Dermis microvascular lymphatic vessel endothelial cell (primary cell): ENCODE data around the gene SLC12A1. TPM values are rescaled to one million over a fixed set of nuclear protein-coding genes. Genes with fewer than 3 reads are reported as not detected.
A peak's percentile ranks its signal among the peaks of the same experiment; 100 is the strongest.
"Not testable (repeated sequence)": the region's sequence is repeated elsewhere in the genome, so short reads cannot be mapped to it uniquely, and the experiment has no call there.

ENCODE experiments used
- DNase-seq, 2 donors: peaks; one replicate each; pipeline versions ENCODE4 v3.0.0 to v3.0.0-alpha.2; 2010; ENCODE audit warnings: low read depth in 2 of 2
- total RNA-seq: library from RNA; depleted of rRNA; stranded (reverse); fragments of >200 nt; gene quantifications from 2 replicates; pipeline ENCODE4 v1.2.1, GENCODE V29; 2014

The SLC12A1 gene
- total RNA-seq, 1 donor from 2014 or later = not detected

DNA sequence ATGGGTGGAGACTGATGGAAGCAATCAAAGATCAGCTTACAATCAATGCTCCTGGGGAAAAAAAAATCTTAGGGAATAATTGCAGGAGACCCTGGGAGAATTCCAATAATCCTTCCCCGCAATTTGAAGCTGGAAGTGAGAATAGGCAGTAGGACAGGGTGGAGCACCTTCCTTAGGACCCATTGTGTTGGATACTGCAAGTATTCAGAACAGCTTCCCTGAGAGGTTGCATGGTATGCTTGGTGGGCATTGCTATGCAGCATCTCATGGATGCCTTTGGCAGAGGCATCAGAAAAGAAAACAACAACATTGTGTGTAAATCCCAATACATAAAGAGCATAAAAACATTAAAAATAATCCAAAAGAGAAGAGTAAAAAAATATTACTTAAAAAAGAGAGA is 100.5 kb downstream of the SLC12A1 start:
- DNase-seq = no peak

DNA sequence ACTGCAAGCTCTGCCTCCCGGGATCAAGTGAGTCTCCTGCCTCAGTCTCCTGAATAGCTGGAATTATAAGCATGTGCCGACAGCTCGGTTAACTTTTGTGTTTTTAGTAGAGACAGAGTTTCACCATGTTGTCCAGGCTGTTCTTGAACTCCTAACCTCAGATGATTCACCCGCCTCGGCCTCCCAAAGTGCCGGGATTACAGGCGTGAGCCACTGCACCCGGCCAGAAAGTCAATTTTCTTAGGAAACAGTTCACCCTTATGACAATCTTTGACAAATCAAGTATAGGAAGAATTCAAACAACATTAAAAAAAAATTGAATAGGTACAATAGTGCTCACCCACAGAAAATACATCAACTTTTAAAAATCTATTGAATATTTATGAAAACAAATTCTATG is 101.5 kb downstream of the SLC12A1 start:
- no peak for DNase-seq

DNA sequence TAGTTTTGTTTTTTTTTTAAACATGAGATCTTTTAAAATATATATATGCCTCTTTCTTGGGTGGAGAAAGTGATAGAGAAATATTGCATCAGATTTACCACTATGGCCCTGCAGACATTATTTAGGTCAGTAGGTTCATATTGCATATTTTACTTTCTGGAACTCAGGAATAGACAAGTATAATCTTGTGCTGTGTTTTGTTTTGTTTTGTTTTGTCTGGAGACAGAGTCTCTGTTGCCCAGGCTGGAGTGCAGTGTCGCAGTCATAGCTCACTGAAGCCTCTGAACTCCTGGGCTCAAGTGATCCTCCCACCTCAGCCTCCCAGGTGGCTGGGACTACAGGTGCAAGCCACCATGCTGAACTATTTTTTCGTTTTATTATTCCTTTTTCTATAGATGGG is 103.6 kb downstream of the SLC12A1 start:
- DNase-seq = no peak

DNA sequence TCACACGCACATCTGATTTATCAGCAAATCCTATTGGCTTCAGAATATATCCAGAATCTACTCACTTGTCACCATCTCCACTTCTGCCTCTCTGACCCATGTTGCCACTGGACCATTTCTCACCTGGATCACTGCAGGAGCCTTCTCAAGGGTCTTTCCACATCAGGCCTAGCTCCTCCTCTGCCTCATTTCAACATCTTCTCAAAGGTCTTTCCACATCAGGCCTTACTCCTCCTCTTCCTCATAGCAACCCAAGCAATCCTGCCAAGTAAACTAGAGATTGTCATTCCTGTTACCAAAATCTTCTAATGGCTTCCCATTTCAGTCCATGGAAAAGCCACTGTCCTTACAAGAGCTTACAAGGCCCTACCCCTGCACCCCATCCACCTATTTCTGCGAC is 107.1 kb downstream of the SLC12A1 start:
- DNase-seq = no peak

DNA sequence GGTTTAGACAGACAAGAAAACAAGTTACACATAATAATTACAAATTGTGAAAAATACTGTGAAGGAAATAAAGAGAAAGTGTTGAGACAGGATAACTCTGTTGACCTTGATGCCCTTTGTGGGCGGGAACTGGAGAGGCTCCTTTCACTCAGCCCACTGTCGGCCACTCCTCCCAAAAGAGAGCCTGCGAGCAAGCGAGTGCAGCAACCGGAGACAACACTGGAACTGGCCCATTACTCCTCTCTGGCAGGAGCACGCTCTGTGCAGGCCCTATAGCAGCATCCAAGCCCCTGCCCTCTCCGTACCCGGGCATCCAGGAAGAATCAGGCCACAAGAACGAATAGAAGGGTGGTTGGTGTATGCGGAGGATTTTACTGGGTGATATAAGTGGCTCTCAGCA is 108.9 kb downstream of the SLC12A1 start:
- no peak for DNase-seq

DNA sequence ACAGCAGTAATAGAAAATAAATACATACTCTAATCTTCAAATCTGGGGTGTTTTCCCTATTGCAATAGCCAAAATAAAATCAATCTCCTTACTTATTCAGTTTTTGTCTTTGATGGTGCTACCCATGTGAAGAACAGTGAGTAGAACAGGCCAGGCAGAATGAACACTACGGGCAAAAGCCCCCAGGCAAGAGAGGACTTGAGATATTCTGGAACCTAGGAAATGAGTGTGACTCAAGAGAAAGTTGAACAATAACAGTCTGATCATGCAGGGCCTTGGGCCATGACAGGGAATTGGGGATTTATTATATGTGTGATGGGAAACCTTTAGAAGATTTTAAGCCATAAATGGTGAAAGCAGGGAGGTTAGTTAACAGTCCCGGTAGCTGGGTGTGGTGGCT is 111.1 kb downstream of the SLC12A1 start:
- DNase-seq = no peak

DNA sequence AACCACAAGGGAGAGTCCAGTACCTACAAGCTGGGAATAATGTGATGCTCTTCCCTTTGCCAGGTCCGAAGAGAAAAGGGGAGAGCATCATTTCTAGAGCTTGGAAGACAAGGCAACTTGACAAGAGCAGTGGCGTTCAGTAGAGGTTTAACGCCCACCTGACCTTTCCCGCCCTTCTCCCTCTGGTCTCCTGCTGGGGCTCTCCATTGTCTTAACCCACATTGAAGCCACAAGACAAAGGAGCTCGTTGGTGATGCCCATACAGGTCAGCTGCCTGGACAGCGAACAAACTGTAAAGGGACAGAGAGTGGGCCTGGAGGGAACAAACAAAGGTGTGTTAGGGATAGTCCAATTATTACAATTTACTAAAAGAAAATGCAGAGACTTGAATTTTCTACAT is 112.0 kb downstream of the SLC12A1 start:
- no peak for DNase-seq

DNA sequence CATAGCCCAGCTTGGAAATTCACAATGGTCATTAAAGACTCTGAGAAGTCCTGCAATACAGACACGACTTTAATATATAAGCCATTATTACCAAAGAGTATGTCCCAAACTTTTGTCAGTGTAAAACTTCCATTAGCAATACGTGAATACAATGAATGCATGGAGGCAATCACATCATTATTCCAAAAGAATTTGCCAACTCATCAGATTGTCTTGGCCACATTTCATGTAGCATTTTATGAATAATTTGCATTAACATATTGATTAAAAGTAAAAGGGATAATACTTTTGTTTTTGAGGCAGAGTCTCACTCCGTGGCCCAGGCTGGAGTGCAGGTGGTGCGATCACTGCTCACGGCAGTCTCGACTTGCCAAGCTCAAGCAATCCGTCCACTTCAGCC is 117.2 kb downstream of the SLC12A1 start:
- no peak for DNase-seq

DNA sequence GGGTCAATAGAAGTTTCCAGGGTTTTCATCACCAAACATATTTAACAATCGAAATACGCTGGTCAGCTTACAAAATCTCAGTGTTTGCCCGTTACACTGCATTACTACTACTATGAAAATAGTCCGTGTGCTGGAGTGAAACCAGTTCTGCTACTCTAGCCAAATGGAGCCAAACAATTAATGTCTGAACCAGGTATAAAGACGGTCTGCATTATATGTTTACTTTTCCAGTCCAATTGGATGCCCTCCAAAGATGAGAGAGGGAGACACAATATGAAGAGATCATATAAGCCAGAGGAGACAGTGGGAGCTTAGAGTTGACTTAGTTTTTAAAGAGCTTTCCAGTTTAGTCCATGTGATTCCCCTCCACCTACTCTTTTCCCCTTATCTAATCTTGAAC is 118.8 kb downstream of the SLC12A1 start:
- no peak for DNase-seq

DNA sequence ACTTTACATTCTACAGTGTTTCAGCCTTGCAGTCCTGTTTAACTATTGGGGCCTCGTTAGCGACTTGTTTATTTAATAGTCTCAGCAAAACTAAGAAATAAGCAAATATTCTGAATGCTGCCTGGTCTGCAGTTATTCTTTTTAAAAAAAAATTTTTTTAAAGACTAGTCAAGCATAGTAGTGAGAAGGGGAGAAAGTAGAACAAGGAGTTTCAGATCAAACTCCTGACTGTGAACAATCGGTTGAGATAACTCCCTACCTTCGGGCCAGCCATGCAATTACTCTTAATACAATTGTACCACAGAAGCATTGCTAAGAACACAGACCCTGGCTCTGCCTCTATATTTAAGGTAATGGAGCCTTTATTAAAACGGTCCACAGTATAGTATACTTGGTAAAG is 119.3 kb downstream of the SLC12A1 start:
- DNase-seq = no peak

DNA sequence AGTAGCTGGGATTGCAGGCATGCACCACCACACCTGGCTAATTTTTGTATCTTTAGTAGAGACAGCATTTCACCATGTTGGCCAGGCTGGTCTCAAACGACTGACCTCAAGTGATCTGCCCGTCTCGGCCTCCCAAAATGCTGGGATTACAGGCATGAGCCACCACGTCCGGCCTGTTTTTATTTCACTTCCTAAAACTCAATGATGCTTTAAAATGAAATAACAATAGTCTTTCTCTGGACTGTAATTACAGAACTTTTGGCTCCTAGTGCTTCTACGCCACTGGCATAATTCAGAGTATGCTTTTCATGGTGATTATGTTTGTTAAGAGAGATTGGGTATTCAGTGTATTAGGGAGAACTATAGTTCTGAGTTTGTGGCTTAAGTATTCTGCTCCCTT is 120.1 kb downstream of the SLC12A1 start:
- DNase-seq = not testable (repeated sequence)

DNA sequence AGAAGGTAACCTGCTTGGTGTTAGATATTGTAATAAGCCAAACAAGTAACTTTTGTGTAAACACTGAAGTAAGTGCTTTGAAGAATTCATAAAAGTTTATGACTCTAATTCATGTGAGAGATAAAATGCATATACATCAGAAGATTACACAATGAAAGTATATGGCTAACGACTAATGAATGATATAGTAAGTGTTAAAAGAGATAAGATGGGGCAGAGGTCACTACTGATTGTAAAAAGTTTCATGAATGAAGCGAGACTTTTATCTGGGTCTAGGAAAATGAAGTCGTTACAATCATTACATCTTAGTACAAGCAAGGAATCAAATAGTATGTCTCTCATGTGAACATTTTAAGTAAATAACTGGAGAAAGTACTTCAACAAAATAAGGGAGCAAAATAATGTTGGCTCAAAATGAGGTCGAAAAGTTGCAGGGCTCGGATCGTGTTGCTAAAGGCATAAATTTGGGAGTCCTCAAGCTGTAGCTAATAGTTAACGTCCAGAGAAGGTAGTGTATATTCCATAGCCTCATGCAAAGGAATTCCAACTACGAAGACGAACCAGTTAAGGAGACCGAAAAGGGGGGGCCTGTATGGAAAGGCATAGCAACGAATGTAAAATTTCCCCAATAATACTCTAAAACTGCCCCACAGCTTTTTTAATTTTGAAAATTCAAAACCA is 124.1 kb downstream of the SLC12A1 start:
- DNase-seq = no peak

DNA sequence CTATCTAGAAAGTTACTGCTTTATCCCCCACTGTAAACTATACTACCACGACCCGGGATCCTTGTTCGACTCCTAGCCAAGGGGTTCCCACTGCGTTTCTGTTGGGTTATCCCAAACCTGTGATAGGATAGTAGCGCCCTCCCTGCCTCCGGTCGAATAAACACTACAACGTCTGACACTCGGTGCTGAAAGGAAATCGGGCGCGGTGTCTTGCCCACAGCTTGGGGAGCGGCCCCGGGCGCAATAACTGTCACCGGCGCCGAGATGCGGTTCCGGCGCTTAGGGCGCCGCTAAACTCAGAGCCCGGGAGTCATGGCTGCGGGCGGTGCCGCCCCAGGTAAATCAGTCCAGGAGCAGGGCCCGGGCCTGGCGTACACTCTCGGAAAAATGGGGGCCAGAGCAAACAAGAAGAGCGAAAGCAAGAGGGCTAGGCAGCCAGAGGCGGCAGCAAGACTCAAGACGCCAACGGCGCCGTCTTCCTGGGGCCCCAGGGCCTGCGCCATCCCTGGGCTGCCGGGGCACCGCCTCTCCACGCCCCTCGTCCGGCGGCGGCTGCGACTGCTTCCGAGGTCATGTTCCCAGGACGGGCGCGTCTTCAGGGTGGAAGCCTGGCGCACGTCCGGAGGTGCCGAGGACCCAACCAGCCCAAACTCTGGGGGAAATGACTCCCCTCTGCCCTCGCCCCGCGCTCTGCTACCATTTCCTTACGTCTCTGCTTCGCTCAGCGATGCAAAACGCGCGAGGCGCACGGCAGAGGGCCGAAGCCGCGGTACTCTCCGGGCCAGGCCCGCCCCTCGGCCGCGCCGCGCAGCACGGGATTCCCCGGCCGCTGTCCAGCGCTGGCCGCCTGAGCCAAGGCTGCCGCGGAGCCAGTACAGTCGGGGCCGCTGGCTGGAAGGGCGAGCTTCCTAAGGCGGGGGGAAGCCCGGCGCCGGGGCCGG is 125.0 kb downstream of the SLC12A1 start, which contains the start of gene DUT:
Gene DUT, plus strand, starts transcription at position 575 of the 941 bp plus-strand sequence. Its CDS starts 87 bp downstream, at position 662.
- DNase-seq = peak; percentile 54 to 84

DNA sequence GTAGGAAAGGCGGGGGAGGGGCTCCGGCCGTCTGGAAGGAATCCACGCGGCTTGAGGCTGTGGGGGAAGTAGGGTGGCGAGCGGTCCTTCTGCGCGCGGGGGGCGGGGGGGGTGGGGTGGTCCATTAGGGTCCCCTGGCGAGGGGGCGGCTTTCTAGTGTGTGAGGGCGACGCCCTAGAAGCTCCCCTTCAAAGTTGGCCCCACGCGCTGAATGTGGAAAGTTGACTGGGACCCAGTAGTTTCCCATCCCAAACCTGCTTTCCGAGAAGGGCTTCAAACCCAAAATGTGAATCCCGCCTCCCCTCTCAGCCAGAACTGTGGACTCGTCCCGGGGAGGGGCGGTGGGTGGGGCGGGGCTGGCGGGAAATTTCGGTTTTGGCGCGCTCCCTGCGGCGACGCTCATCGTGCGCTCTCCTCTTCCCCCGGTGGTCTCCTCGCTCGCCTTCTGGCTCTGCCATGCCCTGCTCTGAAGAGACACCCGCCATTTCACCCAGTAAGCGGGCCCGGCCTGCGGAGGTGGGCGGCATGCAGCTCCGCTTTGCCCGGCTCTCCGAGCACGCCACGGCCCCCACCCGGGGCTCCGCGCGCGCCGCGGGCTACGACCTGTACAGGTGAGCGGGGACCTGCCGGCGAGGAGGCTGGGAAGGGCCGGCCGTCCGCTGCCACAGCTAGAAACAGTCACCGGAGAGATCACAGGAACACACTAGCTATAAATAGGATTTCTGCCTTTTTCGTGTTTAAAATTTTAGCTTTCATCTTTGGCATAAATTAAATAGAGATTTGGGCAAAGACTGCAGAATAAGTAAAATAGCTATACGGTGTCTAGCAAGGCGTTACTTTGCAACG is 125.9 kb downstream of the SLC12A1 start:
- DNase-seq = peak; percentile 14 to 46

DNA sequence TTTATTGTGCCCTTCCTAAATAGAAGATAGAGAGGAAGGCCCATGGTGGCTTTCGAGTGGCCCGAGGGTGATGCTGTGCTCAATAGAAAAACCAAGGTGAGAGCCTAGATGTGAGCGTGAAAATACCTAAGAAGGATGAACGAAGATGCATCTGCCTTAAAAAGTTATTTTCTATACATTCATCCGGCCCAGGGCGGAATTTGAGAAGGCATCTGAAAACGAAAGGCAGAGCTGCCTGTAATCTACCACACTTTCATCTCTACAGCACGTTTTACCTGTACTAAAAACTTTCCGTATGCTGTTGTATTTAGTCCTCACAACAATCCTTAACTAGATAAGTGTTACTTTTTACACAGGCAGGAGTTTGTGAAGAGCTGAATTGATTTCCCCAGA is 126.5 kb downstream of the SLC12A1 start:
- DNase-seq = no peak

DNA sequence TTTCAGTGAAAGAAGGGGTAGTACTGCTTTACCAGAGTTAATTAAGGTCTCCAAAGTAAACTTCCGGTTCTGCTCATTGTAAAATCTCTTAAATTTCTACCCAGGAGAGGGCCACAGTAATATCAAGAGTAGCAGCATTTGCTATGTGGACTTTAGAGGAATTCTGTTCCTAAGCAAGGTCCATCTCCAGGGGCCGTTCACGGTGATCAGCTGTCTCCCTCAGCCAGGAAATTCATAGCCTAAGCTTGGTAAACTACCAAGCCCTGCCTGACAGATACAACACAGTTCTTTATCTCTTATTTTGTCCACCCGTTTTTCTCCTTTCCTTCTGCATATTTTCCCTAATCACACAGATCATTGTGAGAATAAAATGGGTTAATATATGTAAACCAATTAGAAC is 127.4 kb downstream of the SLC12A1 start:
- no peak for DNase-seq

DNA sequence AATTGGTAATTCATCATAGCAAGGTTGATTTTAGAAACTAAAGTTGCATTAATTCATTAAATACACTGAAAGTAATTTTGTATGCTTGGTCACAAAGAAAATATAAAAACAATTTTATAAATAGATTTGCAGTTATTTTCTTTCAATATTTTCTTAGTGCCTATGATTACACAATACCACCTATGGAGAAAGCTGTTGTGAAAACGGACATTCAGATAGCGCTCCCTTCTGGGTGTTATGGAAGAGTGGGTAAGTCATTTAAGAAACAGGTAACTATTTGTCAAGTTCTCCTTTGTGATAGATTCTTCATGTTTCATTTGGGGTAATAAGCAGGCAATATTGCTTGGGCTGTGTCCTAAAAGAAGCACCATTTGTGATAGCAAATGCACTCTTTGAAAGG is 128.2 kb downstream of the SLC12A1 start:
- DNase-seq = no peak

DNA sequence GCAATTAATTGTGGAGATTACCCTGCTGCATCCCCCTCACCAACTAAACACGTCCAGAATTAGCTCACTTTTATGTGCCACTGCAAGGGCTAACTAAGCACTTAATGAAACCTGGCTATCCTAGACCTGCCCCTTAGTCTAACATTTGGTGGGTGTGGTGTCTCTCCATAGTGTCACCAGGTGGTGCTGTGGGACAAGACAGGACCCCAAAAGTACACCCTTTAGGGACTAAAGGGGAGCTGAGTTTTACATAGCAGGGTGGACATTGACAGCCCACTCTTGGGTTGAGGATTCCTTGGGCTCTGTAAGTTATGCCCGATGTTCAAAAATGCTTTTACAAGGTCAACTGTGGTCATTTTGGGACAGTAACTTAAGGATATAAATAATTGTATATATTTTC is 130.8 kb downstream of the SLC12A1 start:
- DNase-seq = peak in 1 of 2 donors; percentile 29

DNA sequence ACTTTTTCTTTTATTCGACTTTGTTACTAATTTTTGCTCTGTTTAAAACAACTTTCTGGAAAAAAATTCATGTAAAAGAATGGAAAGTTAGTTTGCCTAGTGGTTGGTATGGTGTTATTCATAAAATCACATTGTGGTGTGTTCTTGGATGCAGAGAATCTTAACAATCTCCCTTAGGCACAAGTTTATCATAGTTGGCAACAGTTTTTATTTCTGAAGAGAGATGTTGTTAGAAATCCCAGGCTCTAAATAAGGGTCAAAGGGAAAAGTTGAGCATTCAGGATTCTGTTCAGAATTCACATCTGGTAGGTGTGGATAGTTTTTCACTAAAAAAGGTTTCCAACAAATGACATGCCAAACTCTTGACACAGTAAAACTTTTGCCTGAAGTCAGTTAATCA is 131.5 kb downstream of the SLC12A1 start:
- DNase-seq = no peak

DNA sequence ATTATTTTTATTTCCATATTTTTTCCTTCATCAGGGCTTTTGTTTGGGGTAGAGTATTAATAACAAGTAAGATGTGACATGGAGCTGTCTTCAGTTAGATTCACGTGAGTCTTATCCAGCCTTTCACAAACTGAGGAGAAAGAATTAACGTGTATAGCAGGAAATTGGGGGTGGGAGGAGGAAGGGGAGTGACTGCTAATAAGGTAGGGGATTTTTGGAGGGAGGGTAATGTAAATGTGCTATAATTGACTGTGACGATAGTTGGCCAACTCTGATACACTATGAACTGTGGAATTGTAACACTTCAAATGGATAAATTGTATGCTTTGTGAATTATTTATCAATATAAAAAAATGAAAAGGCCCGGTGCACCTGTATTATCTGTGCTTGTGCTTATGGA is 134.0 kb downstream of the SLC12A1 start:
- no peak for DNase-seq

DNA sequence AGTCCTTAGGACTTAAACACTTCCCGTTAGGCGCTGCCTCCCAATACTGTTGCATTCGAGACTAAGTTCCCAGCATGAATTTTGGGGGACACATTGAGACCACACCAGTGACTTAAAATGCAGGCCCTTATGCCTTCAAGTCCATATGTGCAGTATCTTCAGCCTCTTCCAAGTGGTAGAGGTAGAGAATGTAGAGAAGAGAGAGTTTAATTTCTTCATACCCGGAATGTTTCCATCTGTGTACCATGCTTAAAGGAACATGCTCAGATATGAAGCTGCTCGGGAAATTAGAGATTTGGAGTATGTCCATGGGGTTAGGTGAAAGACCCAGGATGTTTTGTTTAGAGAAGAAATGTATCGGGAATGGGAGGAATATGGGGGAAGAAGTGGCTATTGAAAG is 137.8 kb downstream of the SLC12A1 start:
- no peak for DNase-seq

DNA sequence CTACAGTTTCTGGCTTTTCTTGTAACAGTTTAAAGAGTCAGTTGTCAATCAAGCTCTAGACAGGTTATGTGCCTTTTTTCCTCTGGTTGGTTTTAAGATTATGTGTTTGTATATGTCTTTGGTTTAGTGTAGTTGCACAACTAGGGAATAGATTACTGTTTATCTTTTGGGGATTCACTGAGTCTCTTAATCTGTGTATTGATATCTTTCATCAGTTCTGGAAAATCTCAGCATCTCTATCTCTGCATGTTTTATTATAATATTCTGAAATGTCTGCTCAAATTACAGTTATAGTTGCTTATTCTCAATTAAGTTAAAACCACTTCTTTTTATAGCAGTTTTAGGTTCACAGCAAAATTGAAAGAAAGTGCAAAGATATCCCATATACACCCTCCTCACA is 139.4 kb downstream of the SLC12A1 start:
- no peak for DNase-seq
